GM23338 (cell line): ENCODE measurements around the gene ACOXL. TPM values are rescaled to one million over a fixed set of nuclear protein-coding genes. Genes with fewer than 3 reads are reported as not detected.

ENCODE experiments used
- CREB1 ChIP-seq: fragments of 250-450 bp; sonication (Bioruptor Pico); IDR thresholded peaks from 2 replicates; pipeline ENCODE4 v1.5.0; 2020; ENCODE audit warnings: low read depth, mild to moderate bottlenecking, moderate library complexity
- EZH2 ChIP-seq: fragments of 200-600 bp; sonication (generic); IDR thresholded peaks from one replicate; pipeline ENCODE4 v1.8.0; 2017; ENCODE audit warnings: antibody characterized with exemption, mild to moderate bottlenecking, low read depth; ENCODE audit not compliant: unreplicated experiment
- EZH2phosphoT487 ChIP-seq: fragments of 200-600 bp; sonication (generic); IDR thresholded peaks from one replicate; pipeline ENCODE4 v1.8.1; 2018; ENCODE audit warnings: antibody characterized with exemption; ENCODE audit not compliant: unreplicated experiment
- JUNB ChIP-seq: IDR thresholded peaks from one replicate; pipeline ENCODE4 v1.6.1; 2016; ENCODE audit warnings: antibody characterized with exemption; ENCODE audit not compliant: unreplicated experiment
- ZNF462 ChIP-seq: fragments of 250-450 bp; sonication (Bioruptor Pico); IDR thresholded peaks from 2 replicates; pipeline ENCODE4 v1.5.0; 2020; ENCODE audit warnings: mild to moderate bottlenecking, moderate library complexity
- polyA plus RNA-seq: library from polyadenylated mRNA; unstranded; fragments of >200 nt; fragmentation: Nextera tagmentation; extraction: Ambion mirVana; gene quantifications from 2 replicates; pipeline ENCODE4 v1.2.1, GENCODE V29; 2016
- total RNA-seq: library from RNA; depleted of rRNA; stranded (reverse); fragments of >200 nt; shearing (Covaris generic); gene quantifications from 2 replicates; pipeline ENCODE4 v1.2.3, GENCODE V29; 2014
- TF ChIP-seq, protein P1 (sequence below): IDR thresholded peaks from one replicate; pipeline ENCODE4 v1.6.1; 2018; ENCODE audit warnings: antibody characterized with exemption; ENCODE audit not compliant: unreplicated experiment

ACOXL gene
- total and polyA plus RNA-seq, 2 experiments from 2014 or later: 9.0 to 14.7 TPM

- TF ChIP-seq ZNF462 (CRISPR knock-in tag): no peak
- no peak for TF ChIP-seq EZH2
- TF ChIP-seq, protein P1, sequence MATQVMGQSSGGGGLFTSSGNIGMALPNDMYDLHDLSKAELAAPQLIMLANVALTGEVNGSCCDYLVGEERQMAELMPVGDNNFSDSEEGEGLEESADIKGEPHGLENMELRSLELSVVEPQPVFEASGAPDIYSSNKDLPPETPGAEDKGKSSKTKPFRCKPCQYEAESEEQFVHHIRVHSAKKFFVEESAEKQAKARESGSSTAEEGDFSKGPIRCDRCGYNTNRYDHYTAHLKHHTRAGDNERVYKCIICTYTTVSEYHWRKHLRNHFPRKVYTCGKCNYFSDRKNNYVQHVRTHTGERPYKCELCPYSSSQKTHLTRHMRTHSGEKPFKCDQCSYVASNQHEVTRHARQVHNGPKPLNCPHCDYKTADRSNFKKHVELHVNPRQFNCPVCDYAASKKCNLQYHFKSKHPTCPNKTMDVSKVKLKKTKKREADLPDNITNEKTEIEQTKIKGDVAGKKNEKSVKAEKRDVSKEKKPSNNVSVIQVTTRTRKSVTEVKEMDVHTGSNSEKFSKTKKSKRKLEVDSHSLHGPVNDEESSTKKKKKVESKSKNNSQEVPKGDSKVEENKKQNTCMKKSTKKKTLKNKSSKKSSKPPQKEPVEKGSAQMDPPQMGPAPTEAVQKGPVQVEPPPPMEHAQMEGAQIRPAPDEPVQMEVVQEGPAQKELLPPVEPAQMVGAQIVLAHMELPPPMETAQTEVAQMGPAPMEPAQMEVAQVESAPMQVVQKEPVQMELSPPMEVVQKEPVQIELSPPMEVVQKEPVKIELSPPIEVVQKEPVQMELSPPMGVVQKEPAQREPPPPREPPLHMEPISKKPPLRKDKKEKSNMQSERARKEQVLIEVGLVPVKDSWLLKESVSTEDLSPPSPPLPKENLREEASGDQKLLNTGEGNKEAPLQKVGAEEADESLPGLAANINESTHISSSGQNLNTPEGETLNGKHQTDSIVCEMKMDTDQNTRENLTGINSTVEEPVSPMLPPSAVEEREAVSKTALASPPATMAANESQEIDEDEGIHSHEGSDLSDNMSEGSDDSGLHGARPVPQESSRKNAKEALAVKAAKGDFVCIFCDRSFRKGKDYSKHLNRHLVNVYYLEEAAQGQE: no peak
- TF ChIP-seq CREB1 (CRISPR knock-in tag): no peak
- no peak for TF ChIP-seq JUNB
- no peak for TF ChIP-seq EZH2phosphoT487
Measured at GRCh38 chr2:110873597-110874452, 141.5 kb downstream of the ACOXL start (continued).
